Coronary artery (tissue), 2 donors: ENCODE results near the gene FAM78A.

ENCODE experiments used
- DNase-seq: peaks from one replicate; pipeline ENCODE4 v3.0.0-alpha.2; 2017; ENCODE audit warnings: low spot score
- H3K27ac ChIP-seq, 2 donors: fragments of 200-600 bp; sonication (generic); one replicate each; pipeline ENCODE4 v1.5.1; 2016 to 2019
- H3K4me3 ChIP-seq: fragments of 200-600 bp; sonication (generic); 2 replicates; pipeline ENCODE4 v1.5.1; 2016; ENCODE audit warnings: mild to moderate bottlenecking, moderate library complexity
- TF ChIP-seq, protein P1 (sequence below): fragments of 200-600 bp; sonication (generic); IDR thresholded peaks from one replicate; pipeline ENCODE4 v1.5.1; 2019; ENCODE audit warnings: antibody characterized with exemption

Gene FAM78A

GRCh38 chr9:131260751-131261452 lies 15.4 kb downstream of the FAM78A start:
- DNase-seq, result no peak
- Histone ChIP-seq H3K4me3 (no peak overlapping the region), H3K27ac (no peak overlapping the region)
- TF ChIP-seq, protein P1, sequence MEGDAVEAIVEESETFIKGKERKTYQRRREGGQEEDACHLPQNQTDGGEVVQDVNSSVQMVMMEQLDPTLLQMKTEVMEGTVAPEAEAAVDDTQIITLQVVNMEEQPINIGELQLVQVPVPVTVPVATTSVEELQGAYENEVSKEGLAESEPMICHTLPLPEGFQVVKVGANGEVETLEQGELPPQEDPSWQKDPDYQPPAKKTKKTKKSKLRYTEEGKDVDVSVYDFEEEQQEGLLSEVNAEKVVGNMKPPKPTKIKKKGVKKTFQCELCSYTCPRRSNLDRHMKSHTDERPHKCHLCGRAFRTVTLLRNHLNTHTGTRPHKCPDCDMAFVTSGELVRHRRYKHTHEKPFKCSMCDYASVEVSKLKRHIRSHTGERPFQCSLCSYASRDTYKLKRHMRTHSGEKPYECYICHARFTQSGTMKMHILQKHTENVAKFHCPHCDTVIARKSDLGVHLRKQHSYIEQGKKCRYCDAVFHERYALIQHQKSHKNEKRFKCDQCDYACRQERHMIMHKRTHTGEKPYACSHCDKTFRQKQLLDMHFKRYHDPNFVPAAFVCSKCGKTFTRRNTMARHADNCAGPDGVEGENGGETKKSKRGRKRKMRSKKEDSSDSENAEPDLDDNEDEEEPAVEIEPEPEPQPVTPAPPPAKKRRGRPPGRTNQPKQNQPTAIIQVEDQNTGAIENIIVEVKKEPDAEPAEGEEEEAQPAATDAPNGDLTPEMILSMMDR, result no peak

- Histone ChIP-seq H3K27ac (no peak overlapping the region), H3K4me3 (no peak overlapping the region)
- no peak for DNase-seq
- TF ChIP-seq, protein P1, result no peak
Observed at GRCh38 chr9:131259916-131260597, 16.3 kb downstream of the FAM78A start.

DNA sequence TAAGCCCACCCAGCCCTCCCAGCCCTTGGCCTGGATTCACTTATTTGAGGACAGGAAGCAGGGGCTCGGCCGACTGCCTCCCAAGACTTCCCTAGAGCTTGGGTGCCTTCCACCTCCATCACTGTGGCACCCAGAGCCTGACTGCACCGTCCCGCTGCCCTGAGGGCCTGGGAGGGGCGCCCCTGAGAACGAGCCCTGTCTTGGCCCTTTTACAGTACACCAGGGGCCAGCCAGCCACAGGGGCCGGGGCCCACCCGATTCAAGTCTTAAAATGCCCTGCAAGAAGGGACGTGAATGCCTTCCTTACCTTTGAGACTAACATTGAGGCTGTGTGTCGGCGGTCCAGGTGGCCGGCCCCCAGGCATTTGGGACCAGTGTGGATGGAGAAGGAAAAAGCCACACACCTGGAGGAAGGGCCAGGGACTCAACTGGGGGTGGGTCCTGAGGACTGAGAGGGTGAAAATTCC lies 16.8 kb downstream of the FAM78A start:
- H3K27ac ChIP-seq, result no peak overlapping the region
- DNase-seq, result no peak
- no peak overlapping the region for H3K4me3 ChIP-seq
- TF ChIP-seq, protein P1, result no peak

GRCh38 chr9:131258698-131259431 lies 17.4 kb downstream of the FAM78A start:
- no peak overlapping the region for H3K27ac ChIP-seq
- TF ChIP-seq, protein P1, result no peak
- no peak for DNase-seq
- H3K4me3 ChIP-seq, result no peak overlapping the region

GRCh38 chr9:131258186-131258585 lies 18.1 kb downstream of the FAM78A start:
- Histone ChIP-seq H3K4me3 (no peak overlapping the region), H3K27ac (no peak overlapping the region)
- TF ChIP-seq, protein P1, result no peak
- DNase-seq, result no peak

- no peak overlapping the region for H3K4me3 ChIP-seq
- peak overlapping the region in 1 of 2 donors; percentile 42 for H3K27ac ChIP-seq
- DNase-seq, result no peak
- TF ChIP-seq, protein P1, result no peak
Observed at GRCh38 chr9:131257266-131258025, 18.9 kb downstream of the FAM78A start.
